Measurements from ENCODE around the gene B3GALT2. TPM values are rescaled to one million over a fixed set of nuclear protein-coding genes. Genes with fewer than 3 reads are reported as not detected.

The B3GALT2 gene
- total and polyA plus RNA-seq, 2 experiments from 2014 or later: 0.73 to 1.5 TPM

- Histone ChIP-seq H3K36me3 (peaks cover 4% of the 10 kb centered on the region), H3K4me3 (no peak overlapping the region), H3K27me3 (no peaks in the 10 kb centered on the region), H3K9me3 (ENCODE audit: low read depth) (no peaks in the 10 kb centered on the region), H3K27ac (no peak overlapping the region), H3K4me1 (ENCODE audit: low read depth) (peaks cover 5% of the 10 kb centered on the region)
- no peak for TF ChIP-seq CTCF (IDR thresholded peaks at IDR 0.05; ENCODE audit: low read depth, low read length)
- DNase-seq (ENCODE audit: low read depth in 1 of 2, low spot score in 1 of 2): no peak
Observed at GRCh38 chr1:193210996-193211395, 24.6 kb upstream of the B3GALT2 start.

- Histone ChIP-seq H3K4me1 (ENCODE audit: low read depth) (no peaks in the 10 kb centered on the region), H3K36me3 (peaks cover 4% of the 10 kb centered on the region), H3K27ac (no peak overlapping the region), H3K4me3 (no peak overlapping the region), H3K9me3 (ENCODE audit: low read depth) (no peaks in the 10 kb centered on the region), H3K27me3 (no peaks in the 10 kb centered on the region)
- DNase-seq (ENCODE audit: low read depth in 1 of 2, low spot score in 1 of 2): no peak
- no peak for TF ChIP-seq CTCF (IDR thresholded peaks at IDR 0.05; ENCODE audit: low read depth, low read length)
Observed at GRCh38 chr1:193201021-193201420, 14.6 kb upstream of the B3GALT2 start.

- Histone ChIP-seq H3K9me3 (ENCODE audit: low read depth) (no peaks in the 10 kb centered on the region), H3K27me3 (no peaks in the 10 kb centered on the region), H3K36me3 (no peaks in the 10 kb centered on the region), H3K27ac (no peak overlapping the region), H3K4me3 (no peak overlapping the region), H3K4me1 (ENCODE audit: low read depth) (no peaks in the 10 kb centered on the region)
- DNase-seq (ENCODE audit: low read depth in 1 of 2, low spot score in 1 of 2): no peak
- TF ChIP-seq CTCF (IDR thresholded peaks at IDR 0.05; ENCODE audit: low read depth, low read length): no peak
Observed at GRCh38 chr1:193199940-193200339, 13.5 kb upstream of the B3GALT2 start.

GRCh38 chr1:193192586-193192985 is 6.2 kb upstream of the B3GALT2 start:
- no peaks in the 10 kb centered on the region for H3K27me3 ChIP-seq
- no peak overlapping the region for H3K27ac ChIP-seq
- DNase-seq (ENCODE audit: low read depth in 1 of 2, low spot score in 1 of 2): no peak
- no peaks in the 10 kb centered on the region for H3K9me3 ChIP-seq (ENCODE audit: low read depth)
- peaks cover 7% of the 10 kb centered on the region for H3K4me1 ChIP-seq (ENCODE audit: low read depth)
- no peak for TF ChIP-seq CTCF (IDR thresholded peaks at IDR 0.05; ENCODE audit: low read depth, low read length)
- H3K36me3 ChIP-seq: no peaks in the 10 kb centered on the region
- no peak overlapping the region for H3K4me3 ChIP-seq

GRCh38 chr1:193190096-193190744 is 3.8 kb upstream of the B3GALT2 start:
- no peaks in the 10 kb centered on the region for H3K27me3 ChIP-seq
- H3K27ac ChIP-seq: peak overlapping the region; percentile 27
- TF ChIP-seq CTCF (IDR thresholded peaks at IDR 0.05; ENCODE audit: low read depth, low read length): peak; percentile 39
- H3K4me1 ChIP-seq (ENCODE audit: low read depth): peaks cover 24% of the 10 kb centered on the region
- DNase-seq (ENCODE audit: low read depth in 1 of 2, low spot score in 1 of 2): peak in 1 of 2 donors; percentile 58
- H3K9me3 ChIP-seq (ENCODE audit: low read depth): no peaks in the 10 kb centered on the region
- no peaks in the 10 kb centered on the region for H3K36me3 ChIP-seq
- H3K4me3 ChIP-seq: no peak overlapping the region

Data from cardiac muscle cell (in vitro differentiated cells and primary cell).